NCI-H1105 treated with DMSO at 0.1 percent for 48 hours (cell line): ENCODE results near the gene NBPF1.
"Not testable (repeated sequence)": the region's sequence is repeated elsewhere in the genome, so short reads cannot be mapped to it uniquely, and the experiment has no call there.

Source experiments
- DNase-seq: peaks from one replicate; lab custom pipeline; 2025; lab: John Stamatoyannopoulos, UW

NBPF1 gene

GRCh38 chr1:16641159-16641975 is 28.0 kb upstream of the NBPF1 start:
- not testable (repeated sequence) for DNase-seq

GRCh38 chr1:16639091-16640031 is 26.0 kb upstream of the NBPF1 start:
- not testable (repeated sequence) for DNase-seq

DNA sequence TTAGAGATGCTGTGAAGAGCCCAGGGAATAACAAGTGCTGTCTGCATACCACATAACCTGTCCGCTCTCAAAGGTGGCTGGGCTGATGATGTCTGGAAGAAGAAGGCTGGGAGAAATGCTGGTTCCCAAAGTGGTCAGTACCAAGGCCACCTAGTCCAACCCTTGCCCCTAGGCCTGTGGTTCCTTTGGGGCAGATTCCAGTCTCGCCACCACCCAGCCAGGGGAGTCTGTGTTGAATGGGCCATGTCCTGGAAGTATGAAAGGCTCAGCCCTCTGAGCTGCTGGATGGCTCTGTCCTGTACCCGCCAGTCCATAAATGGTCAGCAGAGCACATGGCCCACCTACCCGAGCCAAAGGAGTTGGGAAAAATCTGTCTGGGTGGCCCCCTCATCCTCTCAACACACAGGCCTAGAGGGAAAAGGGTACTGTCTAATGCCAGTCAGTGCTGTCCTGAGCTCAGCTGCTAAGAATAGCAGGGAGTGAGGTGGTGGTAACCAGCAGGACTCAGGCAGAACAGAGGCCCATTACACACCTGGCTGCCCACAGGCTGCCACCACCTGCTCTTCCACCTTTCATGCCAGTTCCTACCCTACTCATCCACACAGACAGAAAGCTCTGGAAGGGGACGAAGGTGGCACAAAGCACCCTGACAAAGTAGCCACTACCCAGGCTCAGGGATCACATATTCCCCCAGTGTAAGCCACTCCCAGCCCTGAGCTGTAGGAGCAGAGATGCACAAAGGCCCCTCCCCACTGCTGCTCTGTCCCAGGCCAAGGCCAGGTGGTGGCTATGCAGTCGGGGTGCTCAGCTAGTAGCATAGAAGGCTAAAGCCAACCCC is 24.8 kb upstream of the NBPF1 start:
- DNase-seq: not testable (repeated sequence)

DNA sequence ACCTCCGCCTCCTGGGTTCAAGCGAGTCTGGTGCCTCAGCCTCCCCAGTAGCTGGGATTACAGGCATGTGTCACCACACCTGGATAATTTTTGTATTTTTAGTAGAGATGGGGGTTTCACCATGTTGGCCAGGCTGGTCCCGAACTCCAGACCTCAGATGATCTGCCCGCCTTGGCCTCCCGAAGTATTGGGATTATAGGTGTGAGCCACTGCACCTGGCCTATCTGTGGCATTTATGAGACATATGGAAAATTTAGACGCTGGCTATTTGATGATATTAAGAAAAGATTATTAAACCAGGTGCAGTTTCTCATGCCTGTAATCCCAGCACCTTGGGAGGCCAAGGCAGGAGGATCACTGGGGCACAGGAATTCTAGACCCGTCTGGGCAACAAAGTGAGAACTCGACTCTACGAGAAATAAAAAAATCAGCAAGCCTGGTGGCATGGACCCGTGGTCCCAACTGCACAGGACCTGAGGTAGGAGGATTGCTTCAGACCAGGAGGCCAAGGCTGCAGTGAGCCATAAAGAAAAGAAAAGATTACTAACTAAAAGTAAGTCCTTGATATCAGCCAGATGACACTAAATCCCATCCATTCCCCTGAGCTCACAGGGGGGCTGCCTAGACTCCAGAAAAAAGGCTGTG is 23.3 kb upstream of the NBPF1 start:
- DNase-seq: not testable (repeated sequence)

DNA sequence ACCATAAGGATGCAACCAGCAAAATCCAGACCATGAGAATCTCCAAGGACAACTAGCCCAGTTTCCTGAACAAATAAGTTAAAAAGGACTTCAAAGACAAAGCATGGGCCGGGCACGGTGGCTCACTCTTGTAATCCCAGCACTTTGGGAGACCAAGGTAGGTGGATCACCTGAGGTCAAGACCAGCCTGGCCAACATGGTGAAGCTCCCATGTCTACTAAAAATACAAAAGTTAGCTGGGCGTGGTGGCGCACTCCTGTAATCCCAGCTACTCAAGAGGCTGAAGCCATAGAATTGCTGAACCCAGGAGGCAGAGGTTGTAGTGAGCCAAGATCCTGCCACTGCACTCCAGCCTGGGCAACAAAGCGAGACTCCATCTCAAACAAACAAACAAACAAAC is 22.6 kb upstream of the NBPF1 start:
- not testable (repeated sequence) for DNase-seq

- not testable (repeated sequence) for DNase-seq
These were observed 20.3 kb upstream of the NBPF1 start for GRCh38 chr1:16633540-16634282.

- DNase-seq: not testable (repeated sequence)
These were observed 18.9 kb upstream of the NBPF1 start for GRCh38 chr1:16632044-16632850.

DNA sequence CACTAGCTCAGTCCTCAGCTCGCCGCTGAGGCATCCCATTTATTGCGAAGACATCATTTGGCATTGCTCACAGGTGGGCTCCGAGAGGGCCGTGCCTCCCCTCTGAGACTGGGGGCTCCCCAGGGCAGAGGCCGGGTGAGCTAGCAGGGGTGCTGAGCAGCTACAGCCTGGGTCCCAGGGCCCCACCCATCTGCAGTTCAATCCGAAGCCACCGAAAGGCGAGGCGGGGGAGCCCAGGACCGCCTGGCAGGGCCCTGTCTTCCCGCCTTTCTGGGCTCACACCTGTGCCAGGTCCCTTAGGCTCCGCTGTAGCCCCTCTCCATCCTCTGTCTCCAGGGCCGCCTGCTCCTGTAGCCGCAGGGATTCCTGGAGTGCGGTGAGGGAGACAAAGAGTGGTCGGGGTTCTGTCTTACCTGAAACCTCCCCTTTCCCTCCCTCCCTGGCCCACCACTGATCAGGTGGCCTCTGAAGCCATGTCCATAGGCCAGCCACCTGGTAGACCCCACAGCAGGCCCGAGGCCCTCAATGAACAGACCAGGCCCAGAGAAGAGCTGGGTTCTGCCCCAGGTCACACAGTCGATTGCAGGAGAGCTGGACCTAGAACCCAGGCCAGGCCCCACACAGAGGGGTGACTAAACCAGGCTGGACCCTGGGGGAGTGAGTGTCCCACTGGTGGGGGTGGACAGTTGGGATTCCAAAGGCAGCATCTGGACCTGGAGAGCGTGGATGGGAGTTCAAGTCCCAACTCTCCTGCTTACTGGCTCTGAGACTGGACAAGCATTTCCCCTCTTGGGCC is 18.1 kb upstream of the NBPF1 start:
- no peak for DNase-seq

- DNase-seq: no peak
These were observed 17.4 kb upstream of the NBPF1 start for GRCh38 chr1:16630661-16631247.

DNA sequence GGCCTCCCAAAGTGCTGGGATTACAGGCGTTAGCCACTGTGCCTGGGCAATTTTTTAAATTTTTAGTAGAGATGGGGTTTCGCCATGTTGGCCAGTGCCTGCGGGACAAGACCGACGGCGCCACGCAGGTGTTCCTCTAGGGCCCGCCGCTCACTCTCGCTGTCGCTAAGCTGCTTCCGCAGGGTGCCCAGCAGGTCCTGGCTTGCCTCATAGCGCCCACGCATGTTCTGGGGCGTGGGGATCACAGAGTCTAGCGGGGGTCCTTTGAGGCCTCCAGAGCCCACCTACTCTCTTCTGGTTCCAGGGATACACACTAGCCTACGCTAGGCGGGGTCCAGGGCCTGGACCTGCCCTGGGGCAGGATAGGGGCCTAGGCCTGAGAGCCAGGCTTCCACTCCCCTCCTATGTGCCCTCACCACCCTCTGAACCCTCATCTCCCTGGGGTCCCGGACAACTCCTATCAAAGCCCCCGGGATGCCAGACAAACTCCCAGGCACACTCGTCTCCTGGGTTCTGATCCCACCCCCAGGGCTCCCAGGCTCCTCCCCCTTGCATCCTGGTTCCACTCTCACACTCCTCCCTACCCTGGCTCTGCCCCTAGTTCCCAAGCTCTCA is 16.7 kb upstream of the NBPF1 start:
- DNase-seq: not testable (repeated sequence)

- DNase-seq: no peak
These were observed 15.2 kb upstream of the NBPF1 start for GRCh38 chr1:16628361-16629111.

DNA sequence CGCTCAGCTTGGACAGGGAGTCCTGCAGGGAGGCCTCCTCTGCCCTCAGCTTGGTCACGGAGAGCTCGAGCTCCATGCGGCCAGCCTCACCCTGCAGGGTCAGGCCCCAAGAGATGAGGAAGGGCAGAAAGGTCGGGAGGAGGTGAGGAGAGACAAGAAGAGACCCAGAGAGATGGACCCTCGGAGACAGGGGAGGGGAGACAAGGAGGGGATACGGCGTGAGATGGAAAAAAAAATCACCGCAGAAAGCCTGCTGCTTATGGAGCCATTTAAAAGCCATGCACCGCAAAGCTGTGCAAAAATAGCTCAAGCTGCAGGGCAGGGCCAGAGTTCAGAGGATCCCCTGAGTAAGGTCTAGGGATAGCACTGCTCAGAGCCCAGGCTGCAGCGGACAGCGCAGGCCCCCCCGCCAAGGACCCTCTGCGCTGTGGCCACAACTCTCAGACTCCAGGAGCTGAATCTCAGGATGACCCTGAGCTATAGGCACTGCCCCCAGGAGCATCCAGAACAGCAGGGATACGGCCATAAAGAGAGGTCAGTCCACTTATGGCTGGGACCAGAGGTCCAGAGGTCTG is 13.1 kb upstream of the NBPF1 start:
- not testable (repeated sequence) for DNase-seq

GRCh38 chr1:16625497-16626408 is 12.4 kb upstream of the NBPF1 start:
- DNase-seq: no peak

GRCh38 chr1:16623812-16624719 is 10.7 kb upstream of the NBPF1 start:
- peak; percentile 100 for DNase-seq

- DNase-seq: not testable (repeated sequence)
These were observed 10.0 kb upstream of the NBPF1 start for GRCh38 chr1:16623337-16623736.
